ENCODE measurements around the gene IFIT5.
"Not testable (repeated sequence)": the region's sequence is repeated elsewhere in the genome, so short reads cannot be mapped to it uniquely, and the experiment has no call there.

IFIT5 gene

DNA sequence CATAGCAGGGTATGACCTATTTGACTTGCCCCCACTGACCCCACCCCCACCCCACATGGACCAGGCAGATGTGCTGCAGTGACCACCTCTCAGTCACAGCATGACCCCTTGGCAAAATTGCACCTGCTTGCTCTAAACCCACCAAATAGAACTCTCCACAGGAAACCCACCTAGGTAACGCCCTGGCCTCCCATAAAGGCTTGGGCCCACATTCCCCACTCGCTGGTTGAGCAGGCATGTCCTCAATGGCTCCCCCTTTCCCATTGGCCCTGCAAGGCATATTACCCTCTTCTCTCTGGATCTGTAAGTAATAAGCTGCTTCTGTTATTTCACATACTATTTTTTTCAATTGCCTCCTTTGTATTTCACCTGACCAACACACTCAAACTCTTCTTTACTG is 19.2 kb upstream of the IFIT5 start:
- no peak for DNase-seq (ENCODE audit: low read depth)
- TF ChIP-seq, protein P1, sequence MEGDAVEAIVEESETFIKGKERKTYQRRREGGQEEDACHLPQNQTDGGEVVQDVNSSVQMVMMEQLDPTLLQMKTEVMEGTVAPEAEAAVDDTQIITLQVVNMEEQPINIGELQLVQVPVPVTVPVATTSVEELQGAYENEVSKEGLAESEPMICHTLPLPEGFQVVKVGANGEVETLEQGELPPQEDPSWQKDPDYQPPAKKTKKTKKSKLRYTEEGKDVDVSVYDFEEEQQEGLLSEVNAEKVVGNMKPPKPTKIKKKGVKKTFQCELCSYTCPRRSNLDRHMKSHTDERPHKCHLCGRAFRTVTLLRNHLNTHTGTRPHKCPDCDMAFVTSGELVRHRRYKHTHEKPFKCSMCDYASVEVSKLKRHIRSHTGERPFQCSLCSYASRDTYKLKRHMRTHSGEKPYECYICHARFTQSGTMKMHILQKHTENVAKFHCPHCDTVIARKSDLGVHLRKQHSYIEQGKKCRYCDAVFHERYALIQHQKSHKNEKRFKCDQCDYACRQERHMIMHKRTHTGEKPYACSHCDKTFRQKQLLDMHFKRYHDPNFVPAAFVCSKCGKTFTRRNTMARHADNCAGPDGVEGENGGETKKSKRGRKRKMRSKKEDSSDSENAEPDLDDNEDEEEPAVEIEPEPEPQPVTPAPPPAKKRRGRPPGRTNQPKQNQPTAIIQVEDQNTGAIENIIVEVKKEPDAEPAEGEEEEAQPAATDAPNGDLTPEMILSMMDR (IDR thresholded peaks at IDR 0.05; ENCODE audit: control insufficient read depth, insufficient read depth, low read depth, low read length, missing control alignments): no peak
- H3K4me3 ChIP-seq (ENCODE audit: control insufficient read depth, low read depth, low read length): no peak overlapping the region

GRCh38 chr10:89398003-89398749 is 16.2 kb upstream of the IFIT5 start:
- no peak for DNase-seq (ENCODE audit: low read depth)
- H3K4me3 ChIP-seq (ENCODE audit: control insufficient read depth, low read depth, low read length): no peak overlapping the region
- TF ChIP-seq, protein P1 (IDR thresholded peaks at IDR 0.05; ENCODE audit: control insufficient read depth, insufficient read depth, low read depth, low read length, missing control alignments): no peak

DNA sequence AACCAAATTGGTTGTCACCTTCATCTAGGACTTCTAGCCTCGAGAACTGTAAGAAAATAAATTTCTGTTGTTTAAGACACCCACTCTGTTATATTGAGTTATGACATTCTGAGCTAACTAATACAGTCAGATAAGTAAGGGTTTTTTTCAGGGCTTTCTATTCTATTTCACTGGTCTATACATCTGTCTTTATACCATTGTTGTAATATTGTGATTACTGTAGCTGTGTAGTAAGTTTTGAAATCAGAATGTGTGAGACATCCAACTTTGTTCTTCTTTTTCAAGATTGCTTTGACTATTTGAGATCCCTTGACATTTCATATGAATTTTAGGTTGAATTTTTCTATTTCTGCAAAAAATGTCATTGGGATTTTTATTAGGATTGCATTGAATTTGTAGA is 14.4 kb upstream of the IFIT5 start:
- DNase-seq (ENCODE audit: low read depth): no peak
- TF ChIP-seq, protein P1 (IDR thresholded peaks at IDR 0.05; ENCODE audit: control insufficient read depth, insufficient read depth, low read depth, low read length, missing control alignments): no peak
- no peak overlapping the region for H3K4me3 ChIP-seq (ENCODE audit: control insufficient read depth, low read depth, low read length)

GRCh38 chr10:89403043-89403442 is 11.3 kb upstream of the IFIT5 start:
- DNase-seq (ENCODE audit: low read depth): no peak
- no peak overlapping the region for H3K4me3 ChIP-seq (ENCODE audit: control insufficient read depth, low read depth, low read length)
- TF ChIP-seq, protein P1 (IDR thresholded peaks at IDR 0.05; ENCODE audit: control insufficient read depth, insufficient read depth, low read depth, low read length, missing control alignments): no peak

DNA sequence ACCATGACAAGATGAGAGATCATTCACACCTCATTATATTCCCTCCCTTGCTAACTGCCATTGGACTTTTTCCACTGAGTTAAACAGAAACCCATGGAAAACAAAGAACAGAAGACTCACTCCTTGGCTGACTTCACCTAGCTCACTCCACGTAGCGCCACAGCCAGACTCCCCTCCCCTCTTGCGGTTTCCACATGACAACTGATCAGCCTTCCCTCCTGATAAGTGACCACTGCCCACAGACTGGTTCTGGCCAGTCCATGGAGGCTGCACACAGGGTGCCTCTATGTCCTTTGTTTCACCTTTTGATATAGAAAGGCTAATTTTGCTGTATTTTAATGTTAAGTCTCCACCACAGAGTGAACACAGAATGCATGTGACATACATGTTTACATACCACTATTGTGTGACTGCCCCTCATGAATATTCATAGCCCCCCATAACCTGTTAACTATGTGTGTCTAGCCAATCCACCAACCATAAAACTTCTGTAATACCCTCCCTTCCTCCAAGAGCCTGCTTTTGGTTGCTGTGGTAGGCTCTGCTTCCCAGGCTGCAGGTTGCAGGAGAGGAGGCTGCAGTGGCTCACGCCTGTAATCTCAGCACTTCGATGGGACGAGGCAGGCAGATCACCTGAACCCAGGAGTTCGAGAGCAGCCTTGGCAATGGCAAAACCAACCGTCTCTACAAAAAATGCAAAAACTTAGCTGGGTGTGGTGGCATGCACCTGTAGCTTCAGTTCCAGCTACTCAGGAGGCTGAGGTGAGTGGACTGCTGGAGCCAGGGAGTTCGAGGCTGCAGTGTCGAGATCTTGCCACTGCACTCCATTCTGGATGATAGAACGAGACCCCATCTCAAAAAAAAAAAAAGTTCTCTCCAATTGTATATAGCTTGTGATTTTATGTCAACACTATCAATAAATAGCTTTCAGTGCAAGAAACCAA is 10.0 kb upstream of the IFIT5 start:
- TF ChIP-seq, protein P1 (IDR thresholded peaks at IDR 0.05; ENCODE audit: control insufficient read depth, insufficient read depth, low read depth, low read length, missing control alignments): no peak
- H3K4me3 ChIP-seq (ENCODE audit: control insufficient read depth, low read depth, low read length): no peak overlapping the region
- DNase-seq (ENCODE audit: low read depth): no peak

GRCh38 chr10:89406178-89406577 is 8.2 kb upstream of the IFIT5 start:
- H3K4me3 ChIP-seq (ENCODE audit: control insufficient read depth, low read depth, low read length); DNase-seq (ENCODE audit: low read depth): not testable (repeated sequence)

DNA sequence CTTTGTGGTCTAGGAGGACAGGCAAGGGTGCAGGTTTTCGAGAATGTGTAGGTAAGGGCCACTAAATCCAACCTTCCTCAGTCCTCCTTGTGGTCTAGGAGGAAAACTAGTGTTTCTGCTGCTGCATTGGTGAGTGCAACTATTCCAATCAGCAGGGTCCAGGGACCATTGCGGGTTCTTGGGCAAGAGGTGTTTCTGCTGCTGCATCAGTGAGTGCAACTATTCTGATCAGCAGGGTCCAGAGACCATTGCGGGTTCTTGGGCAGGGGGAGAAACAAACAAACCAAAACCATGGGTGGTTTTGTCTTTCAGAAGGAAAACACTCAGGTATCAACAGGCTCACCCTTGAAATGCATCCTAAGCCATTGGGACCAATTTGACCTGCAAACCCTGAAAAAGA is 6.6 kb upstream of the IFIT5 start:
- DNase-seq (ENCODE audit: low read depth); H3K4me3 ChIP-seq (ENCODE audit: control insufficient read depth, low read depth, low read length): not testable (repeated sequence)

DNA sequence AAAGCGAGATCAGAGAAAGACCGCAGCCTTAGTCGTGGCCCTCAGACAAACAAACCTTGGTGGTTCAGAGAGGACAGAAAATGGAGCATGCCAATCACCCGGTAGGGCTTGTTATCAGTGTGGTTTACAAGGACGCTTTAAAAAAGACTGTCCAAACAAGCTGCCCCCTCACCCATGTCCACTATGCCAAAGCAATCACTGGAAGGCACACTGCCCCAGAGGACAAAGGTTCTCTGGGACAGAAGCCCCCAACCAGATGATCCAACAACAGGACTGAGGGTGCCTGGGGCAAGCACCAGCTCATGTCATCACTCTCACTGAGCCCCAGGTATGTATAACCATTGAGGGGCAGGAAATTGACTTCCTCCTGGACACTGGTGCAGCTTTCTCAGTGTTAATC is 5.1 kb upstream of the IFIT5 start:
- DNase-seq (ENCODE audit: low read depth); H3K4me3 ChIP-seq (ENCODE audit: control insufficient read depth, low read depth, low read length): not testable (repeated sequence)

- not testable (repeated sequence) for H3K4me3 ChIP-seq (ENCODE audit: control insufficient read depth, low read depth, low read length); DNase-seq (ENCODE audit: low read depth)
Observed at GRCh38 chr10:89410551-89410950, 3.8 kb upstream of the IFIT5 start.

DNA sequence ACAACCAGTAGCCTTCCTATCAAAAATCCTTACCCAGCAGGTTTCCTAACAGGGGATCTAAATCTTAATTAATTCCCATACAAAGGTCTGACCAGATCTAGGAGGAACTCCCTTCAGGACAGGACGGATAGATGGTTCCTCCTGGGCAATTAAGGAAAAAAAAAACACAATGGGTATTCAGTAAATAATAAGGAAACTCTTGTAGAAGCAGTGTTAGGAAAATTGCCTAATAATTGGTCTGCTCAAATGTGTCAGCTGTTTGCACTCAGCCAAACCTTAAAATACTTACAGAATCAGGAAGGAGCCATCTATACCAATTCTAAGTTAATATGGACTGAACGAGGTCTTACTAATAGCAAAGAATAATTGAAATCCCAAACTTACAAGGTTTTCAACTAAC is 3.2 kb upstream of the IFIT5 start:
- H3K4me3 ChIP-seq (ENCODE audit: control insufficient read depth, low read depth, low read length); DNase-seq (ENCODE audit: low read depth): not testable (repeated sequence)

GRCh38 chr10:89412276-89412675 is 2.1 kb upstream of the IFIT5 start:
- DNase-seq (ENCODE audit: low read depth); H3K4me3 ChIP-seq (ENCODE audit: control insufficient read depth, low read depth, low read length): not testable (repeated sequence)

Measured in AG09309 (cell line).